Lung microvascular endothelial cell (primary cell): Measurements from ENCODE around the gene PIK3R3. TPM values are rescaled to one million over a fixed set of nuclear protein-coding genes. Genes with fewer than 3 reads are reported as not detected.

Experiments
- total RNA-seq: library from RNA; depleted of rRNA; stranded (reverse); fragments of >200 nt; gene quantifications from 2 replicates; pipeline ENCODE4 v1.2.1, GENCODE V29; 2014

The PIK3R3 gene
- total RNA-seq, 1 donor from 2014 or later, result 11.7 TPM

Other genes starting within 250 kb of the PIK3R3 start
- 0.22 TPM in 1 of 2 replicates, not detected in the other for gene TSPAN1, start 42.5 kb upstream of the PIK3R3 start, total RNA-seq
- not detected in 2 replicates for gene P3R3URF, start 43.9 kb upstream of the PIK3R3 start, total RNA-seq
- gene POMGNT1, start 65.8 kb upstream of the PIK3R3 start, total RNA-seq, result 24.6 and 40.5 TPM in 2 replicates
- 0.60 and 1.3 TPM in 2 replicates for gene LURAP1, start 70.7 kb upstream of the PIK3R3 start, total RNA-seq
- 0.79 and 2.2 TPM in 2 replicates for gene RAD54L, start 115.1 kb upstream of the PIK3R3 start, total RNA-seq
- gene LRRC41, start 171.0 kb upstream of the PIK3R3 start, total RNA-seq, result 43.4 and 45.0 TPM in 2 replicates
- gene UQCRH, start 171.1 kb upstream of the PIK3R3 start, total RNA-seq, result 274 and 399 TPM in 2 replicates
- gene NSUN4, start 208.2 kb upstream of the PIK3R3 start, total RNA-seq, result 12.2 and 16.3 TPM in 2 replicates